Vagina (tissue), 2 donors: ENCODE measurements around the gene PTPRK. TPM values are rescaled to one million over a fixed set of nuclear protein-coding genes. Genes with fewer than 3 reads are reported as not detected.

ENCODE experiments used
- DNase-seq, 2 donors: peaks; one replicate each; pipeline ENCODE4 v3.0.0-alpha.2; 2017; ENCODE audit errors: extremely low spot score in 2 of 2
- H3K27ac ChIP-seq: fragments of 200-600 bp; sonication (generic); one replicate; pipeline ENCODE4 v1.5.1; 2019
- H3K27me3 ChIP-seq: fragments of 200-600 bp; sonication (generic); one replicate; pipeline ENCODE4 v1.5.1; 2019
- H3K36me3 ChIP-seq, 2 donors: fragments of 200-600 bp; sonication (generic); one replicate each; pipeline ENCODE4 v1.5.1; 2017 to 2019
- H3K4me1 ChIP-seq: fragments of 200-600 bp; sonication (generic); one replicate; pipeline ENCODE4 v1.5.1; 2019
- H3K4me3 ChIP-seq, 2 donors: fragments of 200-600 bp; sonication (generic); 1 replicate in 1 of 2; 2 replicates in 1 of 2; pipeline ENCODE4 v1.5.1; 2016 to 2019
- H3K9me3 ChIP-seq: fragments of 200-600 bp; sonication (generic); one replicate; pipeline ENCODE4 v1.5.1; 2019
- CTCF ChIP-seq, 3 experiments: fragments of 450-650 bp in 2 of 3; fragments of 200-600 bp in 1 of 3; sonication (generic) in 1 of 3; IDR thresholded peaks; one replicate each; pipeline ENCODE4 v1.5.1; 2017 to 2019; ENCODE audit warnings: antibody characterized with exemption in 3 of 3, mild to moderate bottlenecking in 2 of 3, moderate library complexity in 2 of 3
- POLR2A ChIP-seq, 2 donors: fragments of 450-650 bp; IDR thresholded peaks; one replicate each; pipeline ENCODE4 v1.6.1; 2017; ENCODE audit warnings: antibody characterized with exemption in 2 of 2, mild to moderate bottlenecking in 2 of 2, moderate library complexity in 2 of 2
- POLR2AphosphoS5 ChIP-seq, 2 donors: sonication (generic); formaldehyde crosslinking; IDR thresholded peaks; one replicate each; pipeline ENCODE4 v1.9.0; 2017; ENCODE audit warnings: antibody characterized with exemption in 2 of 2, mild to moderate bottlenecking in 2 of 2, low read depth in 1 of 2; ENCODE audit not compliant: insufficient read depth in 1 of 2
- intact Hi-C: fragments of 100-400 bp; cut with DNase I; formaldehyde crosslinking; loops from one replicate; pipeline ENCODE4 v1.15.1; 2023
- total RNA-seq: library from RNA; depleted of rRNA; stranded (reverse); fragments of >200 nt; gene quantifications from one replicate; pipeline ENCODE4 v1.2.3, GENCODE V29; 2016

PTPRK gene
- total RNA-seq, 1 donor from 2014 or later, result 82.5 TPM

- intact Hi-C loops, result no loop called here
- H3K36me3 ChIP-seq, result no peaks in the 10 kb centered on the region
- no peak overlapping the region for H3K4me3 ChIP-seq
- TF ChIP-seq POLR2A (IDR thresholded peaks at IDR 0.05) (no peak), POLR2AphosphoS5 (IDR thresholded peaks at IDR 0.05; ENCODE audit: insufficient read depth in 1 of 2, low read depth in 1 of 2) (no peak), CTCF (IDR thresholded peaks at IDR 0.05) (no peak)
- no peaks in the 10 kb centered on the region for H3K27me3 ChIP-seq
- no peaks in the 10 kb centered on the region for H3K4me1 ChIP-seq
- no peaks in the 10 kb centered on the region for H3K9me3 ChIP-seq
- H3K27ac ChIP-seq, result no peak overlapping the region
- no peak for DNase-seq
These were observed 279.2 kb downstream of the PTPRK start for GRCh38 chr6:128241216-128241615.

GRCh38 chr6:128240024-128240428, 280.4 kb downstream of the PTPRK start:
- no peaks in the 10 kb centered on the region for H3K4me1 ChIP-seq

GRCh38 chr6:128239146-128239545, 281.3 kb downstream of the PTPRK start:
- no peak overlapping the region for H3K4me3 ChIP-seq

More at GRCh38 chr6:128240024-128240428, 280.4 kb downstream of the PTPRK start:
- no peaks in the 10 kb centered on the region for H3K9me3 ChIP-seq
- H3K36me3 ChIP-seq, result no peaks in the 10 kb centered on the region
- H3K27ac ChIP-seq, result no peak overlapping the region
- no peak for TF ChIP-seq POLR2AphosphoS5 (IDR thresholded peaks at IDR 0.05; ENCODE audit: insufficient read depth in 1 of 2, low read depth in 1 of 2)
- TF ChIP-seq CTCF (IDR thresholded peaks at IDR 0.05), result no peak
- no peak for TF ChIP-seq POLR2A (IDR thresholded peaks at IDR 0.05)
- no peaks in the 10 kb centered on the region for H3K27me3 ChIP-seq
- no peak overlapping the region for H3K4me3 ChIP-seq
- DNase-seq, result no peak
- intact Hi-C loops, result no loop called here

GRCh38 chr6:128238225-128238624, 282.2 kb downstream of the PTPRK start:
- no peak for TF ChIP-seq POLR2A (IDR thresholded peaks at IDR 0.05)
- no peak for TF ChIP-seq CTCF (IDR thresholded peaks at IDR 0.05)
- TF ChIP-seq POLR2AphosphoS5 (IDR thresholded peaks at IDR 0.05; ENCODE audit: insufficient read depth in 1 of 2, low read depth in 1 of 2), result no peak
- no peak overlapping the region for H3K4me3 ChIP-seq
- H3K4me1 ChIP-seq, result no peaks in the 10 kb centered on the region
- no peak for DNase-seq
- intact Hi-C loops, result no loop called here
- no peaks in the 10 kb centered on the region for H3K36me3 ChIP-seq
- no peaks in the 10 kb centered on the region for H3K9me3 ChIP-seq
- H3K27ac ChIP-seq, result no peak overlapping the region
- H3K27me3 ChIP-seq, result no peaks in the 10 kb centered on the region

More at GRCh38 chr6:128239146-128239545, 281.3 kb downstream of the PTPRK start:
- TF ChIP-seq POLR2A (IDR thresholded peaks at IDR 0.05), result no peak
- TF ChIP-seq POLR2AphosphoS5 (IDR thresholded peaks at IDR 0.05; ENCODE audit: insufficient read depth in 1 of 2, low read depth in 1 of 2), result no peak
- TF ChIP-seq CTCF (IDR thresholded peaks at IDR 0.05), result no peak
- DNase-seq, result no peak
- Histone ChIP-seq H3K4me1 (no peaks in the 10 kb centered on the region), H3K27ac (no peak overlapping the region), H3K9me3 (no peaks in the 10 kb centered on the region), H3K27me3 (no peaks in the 10 kb centered on the region), H3K36me3 (no peaks in the 10 kb centered on the region)
- intact Hi-C loops, result no loop called here

- no peak overlapping the region for H3K27ac ChIP-seq
- H3K9me3 ChIP-seq, result no peaks in the 10 kb centered on the region
- DNase-seq, result no peak
- no peaks in the 10 kb centered on the region for H3K4me1 ChIP-seq
- intact Hi-C loops, result no loop called here
- H3K4me3 ChIP-seq, result no peak overlapping the region
- TF ChIP-seq POLR2AphosphoS5 (IDR thresholded peaks at IDR 0.05; ENCODE audit: insufficient read depth in 1 of 2, low read depth in 1 of 2), result no peak
- no peak for TF ChIP-seq CTCF (IDR thresholded peaks at IDR 0.05)
- TF ChIP-seq POLR2A (IDR thresholded peaks at IDR 0.05), result no peak
- no peaks in the 10 kb centered on the region for H3K36me3 ChIP-seq
- H3K27me3 ChIP-seq, result no peaks in the 10 kb centered on the region
These were observed 284.8 kb downstream of the PTPRK start for GRCh38 chr6:128235556-128235955.
